ENCODE measurements around the gene LHFPL6.

LHFPL6 gene

DNA sequence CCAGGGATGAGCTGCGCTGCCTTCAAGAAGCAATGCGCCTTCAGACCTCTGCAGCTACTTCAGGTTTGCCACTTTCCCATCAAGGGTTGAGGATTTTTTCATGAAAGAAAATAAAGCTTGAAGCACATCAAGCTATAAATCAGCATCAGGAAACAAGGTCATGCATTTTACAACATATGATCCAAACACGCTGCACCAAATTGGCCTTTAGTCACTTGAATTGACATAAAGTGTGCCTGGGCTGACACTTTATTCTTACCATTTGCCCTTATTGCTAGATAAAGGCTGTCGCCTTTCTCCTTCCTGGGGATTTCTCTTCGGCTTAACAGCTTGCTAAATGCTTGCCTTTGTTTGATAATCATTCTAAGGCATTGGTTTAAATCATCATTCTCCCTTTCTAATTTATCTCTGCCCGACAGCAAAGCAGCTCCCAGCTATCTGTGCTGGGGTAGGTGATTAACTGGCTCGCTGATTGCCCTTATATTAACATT is 87.7 kb downstream of the LHFPL6 start:
- TF ChIP-seq TAF1 (IDR thresholded peaks at IDR 0.05; ENCODE audit: borderline replicate concordance, insufficient read depth, low read length), result no peak

DNA sequence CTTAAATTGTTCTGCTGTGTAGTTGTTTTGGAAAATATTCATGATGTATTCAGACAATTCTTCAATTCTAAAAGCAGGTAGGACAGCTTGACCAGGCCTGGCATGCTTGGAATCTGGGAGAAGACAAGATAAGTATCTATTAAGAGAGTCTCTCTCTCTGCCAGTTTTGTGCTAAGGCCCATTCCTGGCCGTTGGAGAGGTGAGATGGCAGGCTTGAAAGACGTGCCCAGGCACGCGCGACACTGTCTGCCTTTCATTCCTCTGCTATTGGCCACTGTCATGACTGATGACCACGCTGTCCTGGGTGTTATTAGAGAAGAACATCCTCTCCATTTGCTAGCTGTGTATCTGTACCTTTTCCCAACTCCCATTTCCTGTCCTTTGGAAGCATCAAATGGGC is 90.3 kb downstream of the LHFPL6 start:
- TF ChIP-seq POLR2AphosphoS5 (IDR thresholded peaks at IDR 0.05; ENCODE audit: low read depth, low read length), result no peak
- TF ChIP-seq FOXP2 (optimal IDR thresholded peaks at IDR 0.05; ENCODE audit: borderline replicate concordance, extremely low read depth, extremely low read length, insufficient read depth), result no peak
- TF ChIP-seq, protein P1, sequence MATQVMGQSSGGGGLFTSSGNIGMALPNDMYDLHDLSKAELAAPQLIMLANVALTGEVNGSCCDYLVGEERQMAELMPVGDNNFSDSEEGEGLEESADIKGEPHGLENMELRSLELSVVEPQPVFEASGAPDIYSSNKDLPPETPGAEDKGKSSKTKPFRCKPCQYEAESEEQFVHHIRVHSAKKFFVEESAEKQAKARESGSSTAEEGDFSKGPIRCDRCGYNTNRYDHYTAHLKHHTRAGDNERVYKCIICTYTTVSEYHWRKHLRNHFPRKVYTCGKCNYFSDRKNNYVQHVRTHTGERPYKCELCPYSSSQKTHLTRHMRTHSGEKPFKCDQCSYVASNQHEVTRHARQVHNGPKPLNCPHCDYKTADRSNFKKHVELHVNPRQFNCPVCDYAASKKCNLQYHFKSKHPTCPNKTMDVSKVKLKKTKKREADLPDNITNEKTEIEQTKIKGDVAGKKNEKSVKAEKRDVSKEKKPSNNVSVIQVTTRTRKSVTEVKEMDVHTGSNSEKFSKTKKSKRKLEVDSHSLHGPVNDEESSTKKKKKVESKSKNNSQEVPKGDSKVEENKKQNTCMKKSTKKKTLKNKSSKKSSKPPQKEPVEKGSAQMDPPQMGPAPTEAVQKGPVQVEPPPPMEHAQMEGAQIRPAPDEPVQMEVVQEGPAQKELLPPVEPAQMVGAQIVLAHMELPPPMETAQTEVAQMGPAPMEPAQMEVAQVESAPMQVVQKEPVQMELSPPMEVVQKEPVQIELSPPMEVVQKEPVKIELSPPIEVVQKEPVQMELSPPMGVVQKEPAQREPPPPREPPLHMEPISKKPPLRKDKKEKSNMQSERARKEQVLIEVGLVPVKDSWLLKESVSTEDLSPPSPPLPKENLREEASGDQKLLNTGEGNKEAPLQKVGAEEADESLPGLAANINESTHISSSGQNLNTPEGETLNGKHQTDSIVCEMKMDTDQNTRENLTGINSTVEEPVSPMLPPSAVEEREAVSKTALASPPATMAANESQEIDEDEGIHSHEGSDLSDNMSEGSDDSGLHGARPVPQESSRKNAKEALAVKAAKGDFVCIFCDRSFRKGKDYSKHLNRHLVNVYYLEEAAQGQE (IDR thresholded peaks at IDR 0.05; ENCODE audit: insufficient read depth in 1 of 2, low read depth in 2 of 2, low read length in 2 of 2), result no peak
- no peak for TF ChIP-seq SIN3A (IDR thresholded peaks at IDR 0.05; ENCODE audit: borderline replicate concordance, insufficient read depth, low read length)
- no peak for TF ChIP-seq TAF1 (IDR thresholded peaks at IDR 0.05; ENCODE audit: borderline replicate concordance, insufficient read depth, low read length)

DNA sequence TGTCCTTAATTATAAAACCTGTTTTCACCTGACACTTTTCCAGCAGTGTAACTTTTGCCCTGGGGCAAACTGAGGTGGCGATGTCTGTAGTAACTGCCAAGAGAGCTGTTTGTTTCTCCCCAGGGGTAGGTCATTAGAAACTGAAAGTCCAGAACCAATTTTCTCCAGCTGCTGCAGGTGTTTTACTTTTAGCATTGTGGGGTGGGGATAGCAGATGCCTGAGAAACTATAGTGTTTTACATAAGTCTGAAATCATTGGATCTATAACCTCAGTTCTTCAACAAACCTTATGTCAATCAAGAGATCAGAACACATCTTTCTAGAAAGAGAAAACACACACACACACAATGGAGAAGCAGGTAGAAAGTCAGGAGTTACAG is 92.7 kb downstream of the LHFPL6 start:
- TF ChIP-seq, protein P1 (IDR thresholded peaks at IDR 0.05; ENCODE audit: insufficient read depth in 1 of 2, low read depth in 2 of 2, low read length in 2 of 2), result no peak
- TF ChIP-seq SIN3A (IDR thresholded peaks at IDR 0.05; ENCODE audit: borderline replicate concordance, insufficient read depth, low read length) (no peak), TAF1 (IDR thresholded peaks at IDR 0.05; ENCODE audit: borderline replicate concordance, insufficient read depth, low read length) (no peak), FOXP2 (optimal IDR thresholded peaks at IDR 0.05; ENCODE audit: borderline replicate concordance, extremely low read depth, extremely low read length, insufficient read depth) (no peak), POLR2AphosphoS5 (IDR thresholded peaks at IDR 0.05; ENCODE audit: low read depth, low read length) (no peak)

DNA sequence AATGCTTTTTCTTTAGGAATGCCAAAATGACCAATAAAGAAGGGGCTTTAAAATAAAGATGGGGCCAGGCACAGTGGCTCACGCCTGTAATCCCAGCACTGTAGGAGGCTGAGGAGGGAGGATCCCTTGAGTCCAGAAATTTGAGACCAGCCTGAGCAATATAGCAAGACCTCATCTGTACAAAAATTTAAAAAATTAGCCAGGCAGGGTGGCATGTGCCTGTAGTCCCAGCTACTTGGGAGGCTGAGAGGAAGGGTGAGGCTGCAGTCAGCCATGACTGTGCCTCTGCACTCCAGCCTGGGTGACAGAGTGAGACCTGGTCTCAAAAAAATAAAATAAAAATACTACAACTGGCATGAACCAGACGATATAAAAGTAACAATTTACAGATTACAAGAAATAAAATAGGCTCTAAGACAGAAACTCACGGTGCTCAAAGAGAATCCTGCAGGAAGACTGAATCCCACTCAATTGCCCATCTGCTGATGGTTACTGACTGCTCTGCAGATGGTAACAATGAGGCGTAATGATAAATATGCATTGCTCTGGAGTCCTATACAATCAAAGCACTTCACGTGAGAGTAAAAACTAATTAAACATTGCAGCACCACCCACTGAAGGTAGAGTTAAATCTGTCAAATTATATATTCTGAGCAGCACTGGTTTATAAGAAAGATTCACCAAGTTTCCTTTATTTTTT is 93.2 kb downstream of the LHFPL6 start:
- no peak for TF ChIP-seq POLR2AphosphoS5 (IDR thresholded peaks at IDR 0.05; ENCODE audit: low read depth, low read length)
- TF ChIP-seq, protein P1 (IDR thresholded peaks at IDR 0.05; ENCODE audit: insufficient read depth in 1 of 2, low read depth in 2 of 2, low read length in 2 of 2), result no peak
- no peak for TF ChIP-seq TAF1 (IDR thresholded peaks at IDR 0.05; ENCODE audit: borderline replicate concordance, insufficient read depth, low read length)
- TF ChIP-seq FOXP2 (optimal IDR thresholded peaks at IDR 0.05; ENCODE audit: borderline replicate concordance, extremely low read depth, extremely low read length, insufficient read depth), result no peak
- TF ChIP-seq SIN3A (IDR thresholded peaks at IDR 0.05; ENCODE audit: borderline replicate concordance, insufficient read depth, low read length), result no peak

DNA sequence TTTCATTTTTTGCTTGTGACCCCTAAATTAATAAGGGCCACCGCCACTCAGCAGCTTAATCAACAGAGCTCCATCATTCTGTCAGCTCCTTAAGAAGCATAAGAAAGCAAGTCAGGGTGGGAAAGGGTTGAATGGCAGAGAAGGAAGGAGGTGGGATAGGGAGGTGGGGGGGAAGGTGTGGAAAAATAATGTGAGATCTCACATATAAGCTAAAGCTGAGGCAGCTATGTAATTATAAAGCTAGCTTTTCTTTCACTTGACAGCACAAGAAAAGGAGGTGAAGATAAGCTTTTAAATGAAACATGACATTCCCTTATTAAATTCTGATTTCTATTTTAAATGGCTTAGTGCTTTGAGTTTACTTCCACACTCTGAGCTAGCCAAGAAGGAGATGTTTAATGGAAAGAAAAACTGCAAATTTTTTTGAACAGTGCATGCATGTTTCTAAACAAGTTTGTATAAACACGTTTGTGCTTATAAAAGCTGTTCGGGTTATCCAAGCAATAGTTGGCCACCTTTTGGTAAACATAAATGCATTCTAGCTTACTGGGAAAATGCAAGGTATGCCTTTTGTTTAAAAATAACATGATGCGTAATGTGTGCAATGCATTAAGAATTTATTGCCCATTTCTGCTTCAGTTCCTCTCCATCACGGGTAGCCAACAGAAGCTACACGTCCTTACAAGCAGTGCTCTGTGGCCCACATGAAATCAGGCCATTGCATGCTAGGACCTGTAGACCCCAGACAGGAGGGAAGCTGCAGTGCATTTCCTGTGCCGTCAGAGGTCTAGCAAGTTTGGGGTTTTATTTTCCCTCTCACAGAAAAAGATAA is 96.2 kb downstream of the LHFPL6 start:
- no peak for TF ChIP-seq SIN3A (IDR thresholded peaks at IDR 0.05; ENCODE audit: borderline replicate concordance, insufficient read depth, low read length)
- no peak for TF ChIP-seq TAF1 (IDR thresholded peaks at IDR 0.05; ENCODE audit: borderline replicate concordance, insufficient read depth, low read length)
- TF ChIP-seq FOXP2 (optimal IDR thresholded peaks at IDR 0.05; ENCODE audit: borderline replicate concordance, extremely low read depth, extremely low read length, insufficient read depth), result no peak
- TF ChIP-seq, protein P1 (IDR thresholded peaks at IDR 0.05; ENCODE audit: insufficient read depth in 1 of 2, low read depth in 2 of 2, low read length in 2 of 2), result no peak
- no peak for TF ChIP-seq POLR2AphosphoS5 (IDR thresholded peaks at IDR 0.05; ENCODE audit: low read depth, low read length)
